Epithelial cell of esophagus (primary cell): ENCODE measurements around the gene ATP6V0B.

Source experiments
- DNase-seq: peaks from one replicate; pipeline ENCODE4 v3.0.0; 2010; ENCODE audit warnings: low read depth
- H3K4me3 ChIP-seq: 2 replicates; pipeline ENCODE4 v1.5.1; 2011; ENCODE audit warnings: mild to moderate bottlenecking, low read length, control low read depth
- TF ChIP-seq, protein P1 (sequence below): IDR thresholded peaks from 2 replicates; pipeline ENCODE4 v1.5.1; 2011; ENCODE audit warnings: low read depth, mild to moderate bottlenecking, low read length, control low read depth, inconsistent platforms; ENCODE audit not compliant: insufficient read depth; ENCODE audit errors: missing control alignments

Gene ATP6V0B

DNA sequence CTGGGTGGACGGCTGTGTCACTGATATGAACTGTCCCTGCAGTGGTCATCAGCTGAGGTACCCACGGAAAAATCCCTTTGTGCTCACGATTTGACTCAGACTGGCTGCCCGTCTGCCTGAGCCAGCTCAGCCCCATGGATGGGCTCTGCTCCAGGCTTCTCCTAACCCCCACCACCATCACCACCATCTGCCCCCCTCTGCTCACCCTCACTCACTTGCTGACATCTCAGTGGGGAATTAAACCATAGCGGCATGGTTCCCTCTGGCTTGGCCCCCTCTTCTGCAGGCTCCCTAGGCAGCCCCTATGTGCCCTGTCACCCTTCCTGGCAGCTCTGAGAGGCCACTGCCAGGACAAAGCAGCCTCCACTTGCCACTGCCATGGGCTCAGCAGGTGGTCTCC, 39.2 kb downstream of the ATP6V0B start:
- DNase-seq: no peak
- no peak overlapping the region for H3K4me3 ChIP-seq
- TF ChIP-seq, protein P1, sequence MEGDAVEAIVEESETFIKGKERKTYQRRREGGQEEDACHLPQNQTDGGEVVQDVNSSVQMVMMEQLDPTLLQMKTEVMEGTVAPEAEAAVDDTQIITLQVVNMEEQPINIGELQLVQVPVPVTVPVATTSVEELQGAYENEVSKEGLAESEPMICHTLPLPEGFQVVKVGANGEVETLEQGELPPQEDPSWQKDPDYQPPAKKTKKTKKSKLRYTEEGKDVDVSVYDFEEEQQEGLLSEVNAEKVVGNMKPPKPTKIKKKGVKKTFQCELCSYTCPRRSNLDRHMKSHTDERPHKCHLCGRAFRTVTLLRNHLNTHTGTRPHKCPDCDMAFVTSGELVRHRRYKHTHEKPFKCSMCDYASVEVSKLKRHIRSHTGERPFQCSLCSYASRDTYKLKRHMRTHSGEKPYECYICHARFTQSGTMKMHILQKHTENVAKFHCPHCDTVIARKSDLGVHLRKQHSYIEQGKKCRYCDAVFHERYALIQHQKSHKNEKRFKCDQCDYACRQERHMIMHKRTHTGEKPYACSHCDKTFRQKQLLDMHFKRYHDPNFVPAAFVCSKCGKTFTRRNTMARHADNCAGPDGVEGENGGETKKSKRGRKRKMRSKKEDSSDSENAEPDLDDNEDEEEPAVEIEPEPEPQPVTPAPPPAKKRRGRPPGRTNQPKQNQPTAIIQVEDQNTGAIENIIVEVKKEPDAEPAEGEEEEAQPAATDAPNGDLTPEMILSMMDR: no peak

GRCh38 chr1:44014365-44015104, 39.8 kb downstream of the ATP6V0B start:
- TF ChIP-seq, protein P1: no peak
- no peak overlapping the region for H3K4me3 ChIP-seq
- DNase-seq: no peak

- TF ChIP-seq, protein P1: no peak
- H3K4me3 ChIP-seq: no peak overlapping the region
- DNase-seq: no peak
These were observed 40.4 kb downstream of the ATP6V0B start for GRCh38 chr1:44015206-44015605.

- DNase-seq: no peak
- TF ChIP-seq, protein P1: no peak
These were observed 41.5 kb downstream of the ATP6V0B start for GRCh38 chr1:44016041-44016889.

GRCh38 chr1:44016890-44017400, 42.2 kb downstream of the ATP6V0B start:
- TF ChIP-seq, protein P1: no peak
- no peak overlapping the region for H3K4me3 ChIP-seq
- no peak for DNase-seq

More at GRCh38 chr1:44016041-44016889, 41.5 kb downstream of the ATP6V0B start:
- H3K4me3 ChIP-seq: no peak overlapping the region

DNA sequence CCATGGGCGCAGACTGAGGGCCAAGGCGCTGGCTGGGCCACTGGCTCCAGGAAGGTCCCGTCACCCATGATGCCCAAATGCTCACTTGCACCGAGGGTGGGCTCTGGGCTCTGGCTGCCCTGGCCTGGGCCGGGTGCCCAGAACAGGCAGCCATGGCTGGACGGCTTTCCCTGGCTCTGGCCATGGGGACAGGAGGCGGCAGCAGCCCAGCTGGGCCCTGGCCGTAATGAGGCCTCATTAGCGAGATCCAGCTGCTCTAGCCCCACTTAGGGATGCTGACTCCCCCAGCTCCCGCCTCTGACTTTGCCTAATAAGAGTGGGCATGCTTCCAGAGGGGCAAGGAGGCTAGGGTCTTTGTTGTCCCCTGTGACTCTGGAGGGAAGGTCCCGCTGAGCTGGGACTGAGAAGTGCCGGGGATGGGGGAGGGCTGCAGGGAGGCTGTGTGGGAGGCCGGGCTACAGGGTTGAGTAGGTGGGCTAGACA, 44.7 kb downstream of the ATP6V0B start:
- no peak for DNase-seq
- TF ChIP-seq, protein P1: no peak
- no peak overlapping the region for H3K4me3 ChIP-seq
